Nucleus accumbens (tissue), 56 donors: ENCODE measurements around the gene NTNG1.

ENCODE experiments used
- DNase-seq, 56 donors: peaks; one replicate each; lab custom pipeline; 2025; lab: John Stamatoyannopoulos, UW

The NTNG1 gene

DNA sequence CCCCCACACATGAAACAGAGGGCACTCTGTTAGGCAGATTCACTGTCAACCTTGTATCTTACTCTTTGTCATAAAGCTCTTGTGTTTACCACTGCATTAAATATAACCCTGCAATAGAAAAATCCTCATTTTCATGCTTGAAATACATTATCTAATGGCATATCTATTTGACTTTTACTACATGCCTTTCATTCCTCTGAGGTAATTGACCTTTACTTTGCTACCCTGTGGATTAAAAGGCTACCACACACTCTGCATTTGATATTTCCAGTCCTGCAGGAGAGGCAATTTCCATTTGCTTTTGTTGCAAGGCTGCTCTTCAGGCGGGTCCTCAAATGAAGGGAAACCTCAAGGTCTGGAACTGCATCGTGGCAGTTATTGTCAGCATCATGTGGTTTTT lies 238.0 kb downstream of the NTNG1 start:
- no peak for DNase-seq

DNA sequence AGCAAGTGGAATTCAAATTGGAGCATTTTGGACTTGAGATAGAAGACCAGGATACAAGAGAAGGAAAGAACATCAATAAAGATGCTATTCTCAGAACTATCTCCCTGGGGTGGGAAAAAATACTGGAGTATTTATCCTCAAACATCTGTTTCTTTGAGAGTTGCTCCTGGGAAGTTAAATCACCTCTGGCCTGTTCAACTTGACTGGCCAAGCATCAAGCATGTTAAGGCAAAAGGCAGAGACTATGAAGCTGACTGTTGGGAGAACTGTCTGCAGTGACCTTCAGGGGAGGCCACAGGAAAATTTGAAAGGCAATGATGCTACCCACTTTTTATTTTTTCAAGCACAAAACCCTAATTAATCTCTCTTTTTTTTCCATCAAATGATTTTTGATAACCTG lies 239.0 kb downstream of the NTNG1 start:
- no peak for DNase-seq

DNA sequence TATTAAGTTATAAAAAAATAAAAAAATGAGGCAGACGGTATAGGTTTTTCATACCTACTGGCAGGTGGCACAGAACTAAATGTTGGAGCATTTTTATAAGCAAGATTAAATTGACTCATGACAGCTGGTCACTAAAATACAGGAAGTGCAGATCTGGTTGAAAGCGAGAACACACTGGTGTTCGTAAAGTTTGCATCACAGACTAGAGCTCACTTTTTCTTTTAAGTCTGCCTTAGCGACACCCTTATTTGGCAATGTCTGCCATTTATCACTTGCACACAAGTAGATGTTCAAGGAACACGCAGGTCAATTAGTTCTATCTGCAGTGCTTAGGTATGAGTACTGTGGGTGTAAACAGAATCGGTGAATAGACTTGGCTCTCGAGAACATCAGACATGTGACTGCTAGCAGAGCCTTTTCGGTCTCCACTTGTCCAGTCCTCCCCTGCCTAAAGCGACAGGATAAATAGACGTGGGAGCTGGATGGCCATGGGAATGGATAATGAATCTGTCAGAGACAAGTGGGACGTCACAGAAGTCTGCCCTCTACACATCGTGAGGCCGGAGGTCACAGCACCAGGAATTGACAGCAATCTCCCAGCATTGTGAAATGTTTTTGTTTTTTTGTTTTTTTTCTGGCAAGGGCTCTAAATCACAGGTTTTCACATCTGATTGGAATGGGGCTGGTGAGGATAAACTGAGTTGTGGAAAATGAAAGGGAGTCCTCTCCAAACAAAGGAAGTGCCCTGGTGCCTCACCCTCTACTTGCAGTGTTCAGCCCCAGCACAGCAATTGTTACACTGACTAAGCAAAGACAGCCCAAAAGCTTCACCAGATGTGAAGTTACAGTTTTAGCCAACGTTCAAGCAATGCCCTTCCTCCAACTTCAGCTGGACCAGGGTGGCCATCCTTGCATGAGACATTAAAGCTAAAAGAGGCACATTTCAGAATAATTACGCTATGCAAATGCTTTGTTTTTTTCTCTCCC lies 248.9 kb downstream of the NTNG1 start:
- no peak for DNase-seq

DNA sequence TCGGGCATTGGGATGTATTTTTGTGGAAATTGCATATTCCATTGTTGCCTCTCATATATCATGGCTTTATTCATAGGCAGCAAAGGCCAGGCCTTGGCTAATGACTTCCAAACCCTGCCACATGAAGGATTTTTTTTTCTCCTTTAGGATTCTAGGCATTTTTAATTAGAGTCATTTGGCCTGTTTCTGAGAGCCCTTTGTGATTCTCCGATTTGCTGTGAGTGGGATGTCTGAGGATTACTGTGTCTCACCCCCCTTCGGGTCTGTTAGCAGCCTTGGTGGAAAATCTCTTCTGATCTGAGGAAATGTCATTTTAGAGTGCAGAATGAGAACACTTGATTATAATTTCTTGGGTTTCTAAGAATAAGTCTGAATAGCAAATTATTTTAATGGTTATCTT lies 253.5 kb downstream of the NTNG1 start:
- DNase-seq: peak in 1 of 56 donors; percentile 7

DNA sequence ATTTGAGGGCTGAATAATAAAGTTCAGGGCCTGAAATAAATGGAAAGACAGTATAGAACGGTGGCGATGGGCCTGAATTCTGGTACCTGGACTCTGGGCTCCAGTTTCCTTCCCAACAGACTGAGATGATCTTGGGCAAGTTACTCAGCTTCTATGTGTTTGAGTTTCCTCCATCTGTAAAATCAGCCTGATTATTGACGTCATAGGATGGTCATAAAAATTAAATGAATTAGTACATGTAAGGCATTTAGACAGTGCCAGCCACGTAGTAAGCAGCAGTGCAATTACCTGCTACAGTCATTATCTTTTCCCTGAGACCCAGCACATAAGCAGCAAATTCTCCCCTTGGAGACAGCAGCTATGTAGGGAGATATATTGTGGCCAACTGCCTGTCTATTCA lies 260.9 kb downstream of the NTNG1 start:
- DNase-seq: no peak

DNA sequence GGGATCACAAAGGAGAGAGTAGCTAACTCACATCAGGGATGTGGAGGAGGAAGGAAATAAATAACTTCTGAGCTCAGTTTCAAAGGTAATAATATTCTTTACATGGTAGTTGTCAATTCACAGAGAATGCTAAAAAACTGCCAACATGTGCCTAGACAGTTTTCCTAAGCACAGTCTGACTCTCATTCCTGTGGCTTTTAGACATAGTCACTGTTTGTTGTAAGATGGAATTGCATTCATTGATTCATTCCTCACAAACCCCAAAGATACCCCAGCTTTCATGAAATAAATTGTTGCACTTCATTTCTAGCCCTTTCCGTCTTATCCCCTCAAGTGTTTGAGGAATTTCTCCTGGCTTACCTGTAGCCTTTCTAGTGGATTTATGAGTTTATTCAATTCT lies 263.9 kb downstream of the NTNG1 start:
- no peak for DNase-seq

DNA sequence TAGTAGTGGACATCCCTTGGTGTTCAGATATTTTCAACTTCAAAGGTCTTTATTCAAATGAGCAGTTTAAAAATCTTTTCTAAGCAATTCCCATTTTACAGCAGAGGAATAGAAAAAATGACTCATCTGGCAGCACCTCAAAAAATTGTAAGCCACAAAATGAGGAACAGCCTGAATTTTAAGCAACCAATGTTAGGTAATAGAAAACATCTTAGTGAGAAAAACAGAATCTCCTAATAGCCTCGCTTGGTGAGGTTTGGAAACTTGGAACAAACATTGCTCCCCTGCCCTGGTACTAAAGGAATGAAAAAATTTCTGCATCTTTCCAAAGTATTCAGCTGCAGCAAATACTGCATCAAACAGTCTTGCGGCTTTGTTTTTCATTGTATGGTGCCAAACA lies 264.4 kb downstream of the NTNG1 start:
- DNase-seq: peak in 1 of 56 donors; percentile 3

- no peak for DNase-seq
These were observed 266.2 kb downstream of the NTNG1 start for GRCh38 chr1:107407011-107407410.

- no peak for DNase-seq
These were observed 272.7 kb downstream of the NTNG1 start for GRCh38 chr1:107413546-107413945.

GRCh38 chr1:107413951-107414350 lies 273.1 kb downstream of the NTNG1 start:
- no peak for DNase-seq

GRCh38 chr1:107414550-107414949 lies 273.7 kb downstream of the NTNG1 start:
- no peak for DNase-seq

- no peak for DNase-seq
These were observed 274.4 kb downstream of the NTNG1 start for GRCh38 chr1:107415241-107415640.

DNA sequence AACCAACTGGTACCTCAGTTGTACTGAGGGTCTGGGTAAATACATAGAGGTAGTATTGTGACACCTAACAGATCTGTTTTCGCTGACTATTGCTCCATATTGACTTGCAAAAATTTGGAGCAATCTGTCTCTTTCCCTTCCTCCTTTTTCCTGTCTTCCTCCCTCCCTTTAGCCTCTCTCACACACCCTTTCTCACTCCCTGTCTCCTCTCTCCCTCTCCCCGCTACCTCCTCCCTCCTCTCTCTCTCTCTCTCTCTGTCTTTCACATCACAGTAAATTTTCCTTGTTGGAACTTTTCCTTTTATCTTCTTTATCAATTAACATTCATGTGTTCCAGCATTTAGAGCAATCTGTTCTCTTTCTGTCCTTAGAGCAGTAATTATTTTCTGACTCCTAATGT lies 278.2 kb downstream of the NTNG1 start:
- no peak for DNase-seq

GRCh38 chr1:107422901-107423300 lies 282.1 kb downstream of the NTNG1 start:
- DNase-seq: no peak

DNA sequence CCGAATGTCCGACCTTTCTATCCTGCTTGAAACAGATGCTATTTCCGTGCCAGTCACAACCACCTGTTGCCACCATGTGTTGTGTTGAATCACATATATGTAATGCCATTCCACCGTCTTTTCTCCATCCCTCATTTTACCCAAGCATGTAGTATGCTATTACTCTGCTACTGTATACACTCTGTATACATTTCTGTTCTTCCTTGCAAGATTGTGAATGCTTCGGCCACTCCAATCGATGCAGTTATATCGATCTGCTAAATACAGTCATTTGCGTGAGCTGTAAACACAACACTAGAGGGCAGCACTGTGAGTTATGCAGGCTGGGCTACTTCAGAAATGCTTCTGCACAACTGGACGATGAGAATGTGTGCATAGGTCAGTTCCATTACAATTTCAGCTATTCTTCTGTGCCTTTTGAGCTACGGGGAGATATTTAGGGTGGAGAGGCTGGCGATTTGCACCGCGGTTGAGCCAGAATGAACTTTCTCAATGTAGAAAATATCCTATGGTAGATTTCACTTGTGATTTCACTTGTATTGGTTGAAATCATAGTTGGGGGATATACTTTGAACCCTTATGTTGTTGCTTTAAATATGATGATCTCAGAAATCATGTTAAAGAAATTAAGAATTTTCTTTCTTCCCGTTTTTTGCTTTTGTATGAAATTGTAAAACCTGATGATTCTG lies 289.8 kb downstream of the NTNG1 start:
- peak in 20 of 56 donors; percentile 0 to 24 (median 2) for DNase-seq

DNA sequence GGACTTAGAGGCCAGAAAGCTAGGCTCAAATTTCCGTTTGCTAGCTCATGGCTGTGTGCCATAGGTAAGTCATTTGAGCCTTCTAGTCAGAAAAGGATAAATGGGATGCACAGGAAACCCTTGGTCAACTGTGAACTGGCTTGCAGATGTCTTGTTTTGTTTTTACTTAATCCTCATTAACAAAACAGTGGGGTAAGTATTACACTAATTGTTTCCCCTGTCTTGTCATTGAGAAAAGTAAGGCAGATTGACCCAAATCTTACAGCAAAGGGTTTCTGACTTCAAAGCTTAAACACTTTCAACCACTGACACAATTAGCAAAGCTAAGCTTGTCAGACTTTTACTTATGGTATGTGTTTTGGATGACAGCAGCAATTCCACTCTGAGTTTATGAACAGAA lies 291.3 kb downstream of the NTNG1 start:
- DNase-seq: no peak

GRCh38 chr1:107433068-107433467 lies 292.2 kb downstream of the NTNG1 start:
- DNase-seq: no peak

- no peak for DNase-seq
These were observed 293.0 kb downstream of the NTNG1 start for GRCh38 chr1:107433635-107434360.

DNA sequence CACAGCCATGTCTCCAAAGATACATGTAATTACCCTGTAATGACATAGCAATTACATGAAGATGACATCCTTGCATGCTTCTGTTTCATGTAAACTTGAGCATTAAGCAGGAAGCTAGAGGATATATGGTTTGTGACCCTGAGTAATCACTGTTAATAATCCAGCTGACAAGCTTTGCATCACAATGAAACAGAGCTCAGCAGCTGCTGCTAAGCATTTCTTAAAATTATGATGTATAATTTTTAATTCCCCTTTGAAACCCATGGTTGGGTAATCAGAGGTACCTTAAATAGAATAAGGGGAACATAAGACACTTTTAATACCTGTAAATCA lies 293.5 kb downstream of the NTNG1 start:
- DNase-seq: no peak

DNA sequence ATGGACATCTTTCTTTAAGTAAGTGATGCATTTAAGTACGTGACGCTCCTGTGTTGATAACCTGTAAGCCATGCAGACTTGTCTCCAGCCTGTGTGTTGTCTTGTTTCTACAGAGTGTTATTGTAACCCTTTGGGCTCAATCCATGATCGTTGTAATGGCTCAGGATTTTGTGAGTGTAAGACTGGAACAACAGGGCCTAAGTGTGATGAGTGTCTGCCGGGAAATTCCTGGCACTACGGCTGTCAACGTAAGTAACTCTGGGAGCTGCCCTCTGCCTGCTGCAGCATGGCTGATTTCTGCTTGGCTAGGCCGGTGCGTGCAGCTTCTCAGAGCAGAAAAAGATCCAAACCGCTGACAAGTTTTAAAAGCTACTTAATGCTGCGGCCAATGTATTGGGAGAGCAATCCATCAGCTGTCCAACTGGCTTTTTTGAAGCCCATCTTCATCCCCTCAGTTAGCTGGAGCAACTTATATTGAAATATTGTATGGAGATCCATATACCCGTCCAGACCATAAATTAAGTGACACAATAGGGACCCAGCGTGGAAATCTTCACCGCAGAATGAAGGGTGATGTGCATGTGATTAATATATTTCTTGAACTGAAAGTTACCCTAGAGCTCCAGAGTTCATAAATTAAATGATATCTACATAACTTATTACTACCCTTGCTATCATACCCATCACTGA lies 295.9 kb downstream of the NTNG1 start:
- DNase-seq: no peak

GRCh38 chr1:107439567-107439966 lies 298.7 kb downstream of the NTNG1 start:
- no peak for DNase-seq
